ENCODE measurements around the gene RBMS2.
A peak's percentile ranks its signal among the peaks of the same experiment; 100 is the strongest.
"Not testable (repeated sequence)": the region's sequence is repeated elsewhere in the genome, so short reads cannot be mapped to it uniquely, and the experiment has no call there.

RBMS2 gene

GRCh38 chr12:56521590-56522371 is at the start of gene RBMS2:
Gene RBMS2 (plus strand): TSS chr12:56521820. CDS start chr12:56522024, 204 bp downstream.
- DNase-seq (ENCODE audit: low read depth, low spot score), result peak; percentile 57
- H3K27ac ChIP-seq, result peak within 1 kb of the TSS; percentile 95

GRCh38 chr12:56474389-56474788 is 47.2 kb upstream of the RBMS2 start:
- no peak overlapping the region for H3K27ac ChIP-seq
- DNase-seq (ENCODE audit: low read depth, low spot score), result no peak

GRCh38 chr12:56476143-56476542 is 45.5 kb upstream of the RBMS2 start:
- no peak overlapping the region for H3K27ac ChIP-seq
- no peak for DNase-seq (ENCODE audit: low read depth, low spot score)

- DNase-seq (ENCODE audit: low read depth, low spot score), result peak; percentile 18
- H3K27ac ChIP-seq, result no peak overlapping the region
Observed at GRCh38 chr12:56476972-56477432, 44.6 kb upstream of the RBMS2 start.

- DNase-seq (ENCODE audit: low read depth, low spot score), result no peak
- no peak overlapping the region for H3K27ac ChIP-seq
Observed at GRCh38 chr12:56477521-56478225, 43.9 kb upstream of the RBMS2 start.

- H3K27ac ChIP-seq, result no peak overlapping the region
- no peak for DNase-seq (ENCODE audit: low read depth, low spot score)
Observed at GRCh38 chr12:56479625-56480024, 42.0 kb upstream of the RBMS2 start.

GRCh38 chr12:56484566-56484965 is 37.1 kb upstream of the RBMS2 start:
- no peak overlapping the region for H3K27ac ChIP-seq

GRCh38 chr12:56486694-56487093 is 34.9 kb upstream of the RBMS2 start:
- no peak for DNase-seq (ENCODE audit: low read depth, low spot score)
- no peak overlapping the region for H3K27ac ChIP-seq

More at GRCh38 chr12:56484566-56484965, 37.1 kb upstream of the RBMS2 start:
- no peak for DNase-seq (ENCODE audit: low read depth, low spot score)

- H3K27ac ChIP-seq, result no peak overlapping the region
- DNase-seq (ENCODE audit: low read depth, low spot score), result no peak
Observed at GRCh38 chr12:56487448-56488040, 34.1 kb upstream of the RBMS2 start.

GRCh38 chr12:56488041-56488955 is 33.3 kb upstream of the RBMS2 start, which contains the start of gene GLS2:
Gene GLS2 (minus strand): TSS chr12:56488161. CDS start chr12:56488118, 43 bp downstream.
- no peak within 1 kb of the TSS for H3K27ac ChIP-seq
- DNase-seq (ENCODE audit: low read depth, low spot score), result peak; percentile 18

GRCh38 chr12:56490360-56490759 is 31.3 kb upstream of the RBMS2 start:
- no peak for DNase-seq (ENCODE audit: low read depth, low spot score)
- H3K27ac ChIP-seq, result no peak overlapping the region

GRCh38 chr12:56493409-56494105 is 28.1 kb upstream of the RBMS2 start:
- DNase-seq (ENCODE audit: low read depth, low spot score); H3K27ac ChIP-seq: not testable (repeated sequence)

- not testable (repeated sequence) for H3K27ac ChIP-seq; DNase-seq (ENCODE audit: low read depth, low spot score)
Observed at GRCh38 chr12:56494106-56494415, 27.6 kb upstream of the RBMS2 start.

- not testable (repeated sequence) for DNase-seq (ENCODE audit: low read depth, low spot score); H3K27ac ChIP-seq
Observed at GRCh38 chr12:56494481-56494880, 27.1 kb upstream of the RBMS2 start.

- not testable (repeated sequence) for H3K27ac ChIP-seq; DNase-seq (ENCODE audit: low read depth, low spot score)
Observed at GRCh38 chr12:56496704-56497103, 24.9 kb upstream of the RBMS2 start.

GRCh38 chr12:56498126-56498902 is 23.3 kb upstream of the RBMS2 start:
- DNase-seq (ENCODE audit: low read depth, low spot score), result not testable (repeated sequence)

GRCh38 chr12:56499452-56499851 is 22.2 kb upstream of the RBMS2 start:
- not testable (repeated sequence) for DNase-seq (ENCODE audit: low read depth, low spot score); H3K27ac ChIP-seq

More at GRCh38 chr12:56498126-56498902, 23.3 kb upstream of the RBMS2 start:
- H3K27ac ChIP-seq, result not testable (repeated sequence)

- not testable (repeated sequence) for DNase-seq (ENCODE audit: low read depth, low spot score)
Observed at GRCh38 chr12:56499879-56500278, 21.7 kb upstream of the RBMS2 start.

GRCh38 chr12:56510786-56511185 is 10.8 kb upstream of the RBMS2 start:
- no peak for DNase-seq (ENCODE audit: low read depth, low spot score)

More at GRCh38 chr12:56499879-56500278, 21.7 kb upstream of the RBMS2 start:
- not testable (repeated sequence) for H3K27ac ChIP-seq

More at GRCh38 chr12:56510786-56511185, 10.8 kb upstream of the RBMS2 start:
- no peak overlapping the region for H3K27ac ChIP-seq
